HEK293 (cell line): Measurements from ENCODE around the gene ANKFN1.

Experiments used
- CTCF ChIA-PET: fragments of 350-600 bp; formaldehyde crosslinking; extraction: SDS; loops from one replicate; lab custom pipeline; 2021; ENCODE audit warnings: antibody characterized with exemption; lab: Yijun Ruan, JAX
- POLR2A ChIA-PET: fragments of 300-600 bp; formaldehyde crosslinking; extraction: SDS; loops from one replicate; lab custom pipeline; 2020; ENCODE audit warnings: antibody characterized with exemption, inconsistent platforms; lab: Yijun Ruan, JAX
- H3K27ac ChIP-seq: fragments of 200-500 bp; sonication (Bioruptor generic); 2 replicates; pipeline ENCODE4 v1.5.1; 2014; ENCODE audit warnings: low read depth, low read length, control low read depth, inconsistent platforms; ENCODE audit errors: extremely low read depth
- H3K36me3 ChIP-seq, 2 experiments: fragments of 200-500 bp in 1 of 2; sonication (Bioruptor generic) in 1 of 2; 1 replicate in 1 of 2; 2 replicates in 1 of 2; pipeline ENCODE4 v1.5.1; 2014 to 2017; ENCODE audit warnings: inconsistent platforms in 2 of 2, low read length in 2 of 2; ENCODE audit not compliant: control insufficient read depth in 2 of 2, insufficient read depth in 1 of 2
- H3K4me1 ChIP-seq: fragments of 200-500 bp; sonication (Bioruptor generic); 2 replicates; pipeline ENCODE4 v1.5.1; 2014; ENCODE audit warnings: mild to moderate bottlenecking, low read length, inconsistent platforms; ENCODE audit not compliant: control insufficient read depth, insufficient read depth
- H3K4me3 ChIP-seq: 2 replicates; pipeline ENCODE4 v1.5.1; 2011; ENCODE audit warnings: low read depth, mild to moderate bottlenecking, control low read depth, low read length, moderate library complexity
- H3K9me3 ChIP-seq: fragments of 200-500 bp; sonication (Bioruptor generic); 2 replicates; pipeline ENCODE4 v1.5.1; 2014; ENCODE audit warnings: low read depth, low read length, inconsistent platforms; ENCODE audit not compliant: control insufficient read depth, insufficient read depth
- BCL11A ChIP-seq: fragments of 450-650 bp; formaldehyde crosslinking; IDR thresholded peaks from 2 replicates; pipeline ENCODE4 v1.5.1; 2016; ENCODE audit warnings: low read depth, missing biosample characterization, missing genetic modification characterization
- HOXC10 ChIP-seq: sonication (generic); formaldehyde crosslinking; IDR thresholded peaks from 2 replicates; pipeline ENCODE4 v1.8.1; 2023; ENCODE audit warnings: mild to moderate bottlenecking, missing genetic modification reagents
- KLF1 ChIP-seq: fragments of 450-650 bp; formaldehyde crosslinking; IDR thresholded peaks from 2 replicates; pipeline ENCODE4 v1.5.1; 2016; ENCODE audit warnings: missing biosample characterization, missing genetic modification characterization
- KLF17 ChIP-seq: fragments of 450-650 bp; formaldehyde crosslinking; IDR thresholded peaks from 2 replicates; pipeline ENCODE4 v1.5.1; 2016; ENCODE audit warnings: missing biosample characterization, missing genetic modification characterization
- ZBTB1 ChIP-seq: fragments of 450-650 bp; formaldehyde crosslinking; IDR thresholded peaks from 2 replicates; pipeline ENCODE4 v1.5.1; 2016; ENCODE audit warnings: missing biosample characterization, missing genetic modification characterization
- ZBTB7A ChIP-seq: fragments of 450-650 bp; formaldehyde crosslinking; IDR thresholded peaks from 2 replicates; pipeline ENCODE4 v1.5.1; 2016; ENCODE audit warnings: low read depth, missing biosample characterization, missing genetic modification characterization
- ZEB2 ChIP-seq: fragments of 450-650 bp; formaldehyde crosslinking; IDR thresholded peaks from 2 replicates; pipeline ENCODE4 v1.5.1; 2016; ENCODE audit warnings: missing biosample characterization, missing genetic modification characterization
- ZFP3 ChIP-seq: fragments of 450-650 bp; formaldehyde crosslinking; IDR thresholded peaks from 2 replicates; pipeline ENCODE4 v1.5.1; 2016; ENCODE audit warnings: low read depth, missing biosample characterization, missing genetic modification characterization
- ZNF112 ChIP-seq: fragments of 450-650 bp; formaldehyde crosslinking; IDR thresholded peaks from 2 replicates; pipeline ENCODE4 v1.5.0; 2017; ENCODE audit warnings: missing biosample characterization, missing genetic modification characterization
- ZNF146 ChIP-seq: fragments of 450-650 bp; formaldehyde crosslinking; IDR thresholded peaks from 2 replicates; pipeline ENCODE4 v1.5.1; 2016; ENCODE audit warnings: missing biosample characterization, missing genetic modification characterization
- ZNF148 ChIP-seq: fragments of 450-650 bp; formaldehyde crosslinking; IDR thresholded peaks from 2 replicates; pipeline ENCODE4 v1.5.0; 2017; ENCODE audit warnings: missing biosample characterization, missing genetic modification characterization, borderline replicate concordance
- ZNF155 ChIP-seq: fragments of 450-650 bp; formaldehyde crosslinking; IDR thresholded peaks from 2 replicates; pipeline ENCODE4 v1.5.1; 2016; ENCODE audit warnings: missing biosample characterization, missing genetic modification characterization
- ZNF202 ChIP-seq: fragments of 450-650 bp; formaldehyde crosslinking; IDR thresholded peaks from 2 replicates; pipeline ENCODE4 v1.5.1; 2016; ENCODE audit warnings: missing biosample characterization, missing genetic modification characterization, borderline replicate concordance
- ZNF292 ChIP-seq: fragments of 450-650 bp; formaldehyde crosslinking; IDR thresholded peaks from 2 replicates; pipeline ENCODE4 v1.5.1; 2016; ENCODE audit warnings: low read depth, missing biosample characterization, missing genetic modification characterization, borderline replicate concordance
- ZNF394 ChIP-seq: fragments of 450-650 bp; formaldehyde crosslinking; IDR thresholded peaks from 2 replicates; pipeline ENCODE4 v1.5.1; 2016; ENCODE audit warnings: missing biosample characterization, missing genetic modification characterization, mild to moderate bottlenecking, moderate library complexity, borderline replicate concordance
- ZNF501 ChIP-seq: fragments of 450-650 bp; formaldehyde crosslinking; IDR thresholded peaks from 2 replicates; pipeline ENCODE4 v1.5.1; 2016; ENCODE audit warnings: missing biosample characterization, missing genetic modification characterization
- ZNF555 ChIP-seq: fragments of 450-650 bp; formaldehyde crosslinking; conservative IDR thresholded peaks from 2 replicates; pipeline ENCODE4 v1.5.1; 2017; ENCODE audit warnings: missing biosample characterization, mild to moderate bottlenecking, missing genetic modification characterization, inconsistent platforms
- ZNF701 ChIP-seq: fragments of 450-650 bp; formaldehyde crosslinking; IDR thresholded peaks from 2 replicates; pipeline ENCODE4 v1.5.1; 2016; ENCODE audit warnings: missing biosample characterization, missing genetic modification characterization
- ZNF785 ChIP-seq: fragments of 450-650 bp; formaldehyde crosslinking; IDR thresholded peaks from 2 replicates; pipeline ENCODE4 v1.5.1; 2016; ENCODE audit warnings: missing biosample characterization, missing genetic modification characterization
- TF ChIP-seq, protein P1 (sequence below): fragments of 450-650 bp; formaldehyde crosslinking; IDR thresholded peaks from 2 replicates; pipeline ENCODE4 v1.5.1; 2016; ENCODE audit warnings: missing biosample characterization, missing genetic modification characterization

ANKFN1 gene

GRCh38 chr17:56136301-56136700 is 17.0 kb upstream of the ANKFN1 start:
- Histone ChIP-seq H3K4me3 (no peak overlapping the region), H3K9me3 (no peaks in the 10 kb centered on the region), H3K4me1 (no peaks in the 10 kb centered on the region), H3K36me3 (no peaks in the 10 kb centered on the region), H3K27ac (no peak overlapping the region)
- ChIA-PET POLR2A (no interaction called here), CTCF (no interaction called here)
- TF ChIP-seq ZNF146 (tag by site-specific recombination) (no peak), ZNF785 (tag by site-specific recombination) (no peak), ZNF701 (tag by site-specific recombination) (no peak), ZNF555 (tag by site-specific recombination) (no peak), ZNF394 (tag by site-specific recombination) (no peak), ZNF155 (tag by site-specific recombination) (no peak), KLF1 (tag by site-specific recombination) (no peak), ZNF148 (no peak), HOXC10 (no peak), ZNF501 (tag by site-specific recombination) (no peak), ZNF292 (tag by site-specific recombination) (no peak), KLF17 (no peak), BCL11A (tag by site-specific recombination) (no peak), ZEB2 (tag by site-specific recombination) (no peak)

DNA sequence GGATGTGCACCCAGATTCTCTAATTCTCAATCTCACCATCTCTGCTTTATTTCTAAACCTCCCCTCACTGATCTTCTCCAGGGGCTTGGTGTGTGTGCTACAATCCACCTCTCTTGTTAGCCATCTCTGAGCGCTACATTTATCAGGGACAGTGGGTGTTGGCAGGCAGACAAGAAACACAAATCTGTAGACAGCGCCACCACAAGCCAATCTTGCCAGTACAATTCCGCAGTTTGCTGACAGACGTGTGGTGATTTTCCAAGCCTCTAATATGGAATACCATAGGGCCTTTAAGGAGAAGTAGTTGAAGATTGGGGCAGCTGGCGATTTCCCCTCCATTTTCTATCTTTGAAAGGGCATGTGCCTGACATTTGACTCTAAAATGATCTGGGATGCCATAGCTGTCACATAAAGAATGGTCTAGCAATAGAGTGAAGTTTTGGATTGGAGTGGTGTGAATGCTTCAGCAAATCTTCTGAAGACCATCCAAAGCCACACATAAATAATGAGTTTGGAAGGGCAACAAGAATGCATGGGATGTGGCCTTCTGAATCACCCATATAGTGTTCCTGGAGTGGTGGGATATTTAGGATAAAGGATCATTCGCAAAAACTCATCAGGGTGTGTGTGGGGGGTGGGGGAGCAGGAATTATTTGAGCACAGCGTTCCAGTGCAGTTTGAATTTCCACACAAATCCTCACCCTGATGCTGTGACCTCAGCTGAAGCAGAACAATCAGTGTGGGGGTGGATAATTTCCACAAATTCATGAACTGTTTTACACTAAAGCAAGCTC is 12.0 kb upstream of the ANKFN1 start:
- CTCF ChIA-PET, result interaction anchor here (1.7 kb wide), 1 partner anchor 14 kb away, joined by 10 read pairs; no protein-coding TSS in a partner anchor
- H3K36me3 ChIP-seq, result no peaks in the 10 kb centered on the region
- 0 out of 2 replicates have a peak, but pooled peaks cover 2% of the 10 kb centered on the region for H3K4me1 ChIP-seq
- no peaks in the 10 kb centered on the region for H3K9me3 ChIP-seq
- POLR2A ChIA-PET, result no interaction called here
- no peak for TF ChIP-seq ZBTB1 (tag by site-specific recombination)
- no peak for TF ChIP-seq ZNF112 (tag by site-specific recombination)
- TF ChIP-seq, protein P1, sequence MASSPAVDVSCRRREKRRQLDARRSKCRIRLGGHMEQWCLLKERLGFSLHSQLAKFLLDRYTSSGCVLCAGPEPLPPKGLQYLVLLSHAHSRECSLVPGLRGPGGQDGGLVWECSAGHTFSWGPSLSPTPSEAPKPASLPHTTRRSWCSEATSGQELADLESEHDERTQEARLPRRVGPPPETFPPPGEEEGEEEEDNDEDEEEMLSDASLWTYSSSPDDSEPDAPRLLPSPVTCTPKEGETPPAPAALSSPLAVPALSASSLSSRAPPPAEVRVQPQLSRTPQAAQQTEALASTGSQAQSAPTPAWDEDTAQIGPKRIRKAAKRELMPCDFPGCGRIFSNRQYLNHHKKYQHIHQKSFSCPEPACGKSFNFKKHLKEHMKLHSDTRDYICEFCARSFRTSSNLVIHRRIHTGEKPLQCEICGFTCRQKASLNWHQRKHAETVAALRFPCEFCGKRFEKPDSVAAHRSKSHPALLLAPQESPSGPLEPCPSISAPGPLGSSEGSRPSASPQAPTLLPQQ, result no peak
- no peak for TF ChIP-seq ZFP3 (tag by site-specific recombination)
- TF ChIP-seq ZNF202 (tag by site-specific recombination), result no peak
- no peak for TF ChIP-seq ZBTB7A
- no peak overlapping the region for H3K4me3 ChIP-seq
- no peak overlapping the region for H3K27ac ChIP-seq
